H1 (cell line): ENCODE results near the gene KIFBP. TPM values are rescaled to one million over a fixed set of nuclear protein-coding genes. Genes with fewer than 3 reads are reported as not detected.

Source experiments
- BCL11A ChIP-seq, 2 experiments: IDR thresholded peaks; one replicate each; pipeline ENCODE4 v1.6.1; 2011; ENCODE audit warnings: low read depth in 2 of 2, low read length in 2 of 2, mild to moderate bottlenecking in 2 of 2
- EGR1 ChIP-seq: IDR thresholded peaks from 2 replicates; pipeline ENCODE4 v1.6.1; 2011; ENCODE audit warnings: low read depth, low read length, borderline replicate concordance
- MAFK ChIP-seq: IDR thresholded peaks from 2 replicates; pipeline ENCODE4 v1.6.1; 2012; ENCODE audit warnings: low read depth, mild to moderate bottlenecking, improper control_type of control experiment, low read length
- RFX5 ChIP-seq: IDR thresholded peaks from 2 replicates; pipeline ENCODE4 v1.6.1; 2011; ENCODE audit warnings: low read depth, low read length, improper control_type of control experiment, borderline replicate concordance
- TBP ChIP-seq: IDR thresholded peaks from 2 replicates; pipeline ENCODE4 v1.6.1; 2011; ENCODE audit warnings: low read depth, low read length, improper control_type of control experiment
- polyA plus RNA-seq, 7 experiments: library from polyadenylated mRNA; depleted of rRNA in 3 of 7; stranded (reverse) in 5 of 7; unstranded in 2 of 7; fragments of >200 nt in 5 of 7; fragments of 200-250 nt in 2 of 7; gene quantifications; 1 replicate in 5 of 7; 2 replicates in 1 of 7; 4 replicates in 1 of 7; pipeline versions ENCODE4 v1.2.1 to v1.2.3, GENCODE V29; 2011 to 2013; ENCODE audit warnings: missing spikeins in 2 of 7, mixed read lengths in 2 of 7
- total RNA-seq: library from RNA; stranded (reverse); fragmentation: NEBNext Ultra II Directional; extraction: Animal tissue kit (Norgen Biotek cat#: 25700); gene quantifications from 2 replicates; pipeline ENCODE4 v1.2.1, GENCODE V29; 2021

The KIFBP gene
- total and polyA plus RNA-seq, 2 of the 8 experiments (the other 6 are each of a cell fraction or from before 2014, with no cell fraction given), result 17.3 to 34.6 TPM

DNA sequence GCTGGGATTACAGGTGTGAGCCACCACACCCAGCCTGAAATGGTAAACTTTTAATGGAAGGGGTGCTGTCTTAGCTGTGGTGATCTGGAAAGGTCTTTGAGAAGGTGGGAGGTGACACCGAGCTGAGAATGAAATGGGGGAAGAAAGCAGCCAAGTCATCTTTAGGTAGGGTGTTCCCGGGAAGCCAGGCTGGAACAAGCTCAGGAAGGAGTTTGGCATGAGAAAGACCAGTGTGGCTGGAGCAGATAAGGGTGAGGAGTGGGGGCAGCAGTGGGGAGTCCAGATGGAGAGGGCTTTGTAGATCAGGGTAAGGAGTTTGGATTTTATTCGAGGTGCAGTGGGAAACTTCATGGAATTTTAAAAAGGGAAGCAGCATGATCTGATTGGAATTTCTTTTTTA is 30.0 kb downstream of the KIFBP start (continued):
- TF ChIP-seq MAFK (no peak), TBP (no peak), BCL11A (IDR thresholded peaks at IDR 0.05; ENCODE audit: low read depth in 2 of 2, low read length in 2 of 2) (no peak), EGR1 (no peak), RFX5 (no peak)
